RWPE2 (cell line): ENCODE measurements around the gene MYEOV.

Experiments
- ATAC-seq: fragments of 200-7000 bp; cut with Tn5 transposase; 3 replicates; pipeline ENCODE4 v1.9.1; 2021; ENCODE audit warnings: low read depth
- DNase-seq: peaks from one replicate; pipeline ENCODE4 v3.0.0-alpha.2; 2020; ENCODE audit warnings: low spot score
- H3K27ac ChIP-seq: fragments of 450-650 bp; 2 replicates; pipeline ENCODE4 v1.5.1; 2017; ENCODE audit warnings: mild to moderate bottlenecking; ENCODE audit not compliant: poor library complexity, severe bottlenecking
- H3K27me3 ChIP-seq: fragments of 250-450 bp; sonication (Bioruptor Pico); 2 replicates; pipeline ENCODE4 v1.5.1; 2021; ENCODE audit warnings: mild to moderate bottlenecking, moderate library complexity; ENCODE audit not compliant: insufficient read depth, poor library complexity, severe bottlenecking
- H3K36me3 ChIP-seq: fragments of 250-450 bp; sonication (Bioruptor Pico); 2 replicates; pipeline ENCODE4 v1.5.1; 2020; ENCODE audit warnings: low read depth, mild to moderate bottlenecking, moderate library complexity
- H3K4me1 ChIP-seq: fragments of 250-450 bp; sonication (Bioruptor Pico); 2 replicates; pipeline ENCODE4 v1.5.1; 2021; ENCODE audit warnings: mild to moderate bottlenecking, moderate library complexity; ENCODE audit not compliant: insufficient read depth, poor library complexity, severe bottlenecking
- H3K4me3 ChIP-seq: fragments of 250-450 bp; sonication (Bioruptor Pico); 2 replicates; pipeline ENCODE4 v1.5.1; 2021; ENCODE audit warnings: mild to moderate bottlenecking, moderate library complexity; ENCODE audit not compliant: severe bottlenecking
- H3K9me3 ChIP-seq: fragments of 250-450 bp; sonication (Bioruptor Pico); 2 replicates; pipeline ENCODE4 v1.5.1; 2021; ENCODE audit warnings: mild to moderate bottlenecking, moderate library complexity; ENCODE audit not compliant: severe bottlenecking
- CTCF ChIP-seq: fragments of 450-650 bp; IDR thresholded peaks from one replicate; pipeline ENCODE4 v1.5.1; 2017; ENCODE audit warnings: mild to moderate bottlenecking, moderate library complexity; ENCODE audit not compliant: poor library complexity, severe bottlenecking

Gene MYEOV

GRCh38 chr11:69307421-69307820 is 13.5 kb downstream of the MYEOV start:
- no peak overlapping the region for H3K27ac ChIP-seq
- H3K36me3 ChIP-seq: no peaks in the 10 kb centered on the region
- DNase-seq (peak; percentile 11), ATAC-seq (no peak)
- H3K4me1 ChIP-seq: peaks cover 5% of the 10 kb centered on the region
- H3K9me3 ChIP-seq: no peaks in the 10 kb centered on the region
- no peak overlapping the region for H3K4me3 ChIP-seq
- no peak for TF ChIP-seq CTCF
- no peaks in the 10 kb centered on the region for H3K27me3 ChIP-seq

- Histone ChIP-seq H3K27ac (no peak overlapping the region), H3K4me3 (no peak overlapping the region), H3K9me3 (no peaks in the 10 kb centered on the region), H3K27me3 (no peaks in the 10 kb centered on the region), H3K4me1 (no peaks in the 10 kb centered on the region), H3K36me3 (no peaks in the 10 kb centered on the region)
- ATAC-seq (no peak), DNase-seq (peak; percentile 51)
- no peak for TF ChIP-seq CTCF
Observed at GRCh38 chr11:69307871-69308431, 14.0 kb downstream of the MYEOV start.

- Histone ChIP-seq H3K27ac (no peak overlapping the region), H3K36me3 (no peaks in the 10 kb centered on the region), H3K4me1 (no peaks in the 10 kb centered on the region), H3K4me3 (no peak overlapping the region), H3K9me3 (no peaks in the 10 kb centered on the region), H3K27me3 (no peaks in the 10 kb centered on the region)
- DNase-seq (peak; percentile 42), ATAC-seq (no peak; the same call in 2 of the 3 replicates)
- no peak for TF ChIP-seq CTCF
Observed at GRCh38 chr11:69308491-69308911, 14.5 kb downstream of the MYEOV start.

GRCh38 chr11:69308936-69309615 is 15.1 kb downstream of the MYEOV start:
- H3K27me3 ChIP-seq: no peaks in the 10 kb centered on the region

More at GRCh38 chr11:69308936-69309615, 15.1 kb downstream of the MYEOV start:
- no peak overlapping the region for H3K4me3 ChIP-seq
- no peak overlapping the region for H3K27ac ChIP-seq
- no peaks in the 10 kb centered on the region for H3K36me3 ChIP-seq
- no peaks in the 10 kb centered on the region for H3K9me3 ChIP-seq
- no peak for TF ChIP-seq CTCF
- peak; percentile 32 for DNase-seq
- ATAC-seq: no peak
- no peaks in the 10 kb centered on the region for H3K4me1 ChIP-seq
